Progenitor cell of endocrine pancreas (in vitro differentiated cells): ENCODE measurements around the gene SRP14. TPM values are rescaled to one million over a fixed set of nuclear protein-coding genes. Genes with fewer than 3 reads are reported as not detected.

ENCODE experiments used
- DNase-seq: peaks from one replicate; pipeline ENCODE4 v3.0.0; 2021; ENCODE audit warnings: low spot score; ENCODE audit not compliant: unreplicated experiment
- H3K27ac Mint-ChIP-seq: 2 replicates; pipeline ENCODE4 v1.8.0; 2021; ENCODE audit warnings: mild to moderate bottlenecking, moderate library complexity, mixed read lengths
- H3K27me3 Mint-ChIP-seq: 2 replicates; pipeline ENCODE4 v1.8.0; 2021; ENCODE audit warnings: mixed read lengths
- H3K36me3 Mint-ChIP-seq: 2 replicates; pipeline ENCODE4 v1.8.0; 2022; ENCODE audit warnings: mixed read lengths; ENCODE audit not compliant: insufficient read depth
- H3K4me1 Mint-ChIP-seq: 2 replicates; pipeline ENCODE4 v1.8.0; 2021; ENCODE audit warnings: low read depth, mixed read lengths
- H3K4me3 Mint-ChIP-seq: 2 replicates; pipeline ENCODE4 v1.8.0; 2021; ENCODE audit warnings: low read depth, mild to moderate bottlenecking, moderate library complexity, mixed read lengths
- H3K9me3 Mint-ChIP-seq: 2 replicates; pipeline ENCODE4 v1.8.0; 2021; ENCODE audit warnings: low read depth, mixed read lengths
- total RNA-seq: library from RNA; stranded (reverse); gene quantifications from 2 replicates; pipeline ENCODE4 v1.2.1, GENCODE V29; 2021
- TF ChIP-seq, protein P1 (sequence below): fragments of 200-600 bp; sonication (generic); IDR thresholded peaks from one replicate; pipeline ENCODE4 v1.5.0; 2021; ENCODE audit warnings: antibody characterized with exemption, mild to moderate bottlenecking; ENCODE audit not compliant: unreplicated experiment

The SRP14 gene
- total RNA-seq, 1 donor from 2014 or later = 282 TPM

GRCh38 chr15:39987821-39988220, 51.2 kb downstream of the SRP14 start:
- TF ChIP-seq, protein P1, sequence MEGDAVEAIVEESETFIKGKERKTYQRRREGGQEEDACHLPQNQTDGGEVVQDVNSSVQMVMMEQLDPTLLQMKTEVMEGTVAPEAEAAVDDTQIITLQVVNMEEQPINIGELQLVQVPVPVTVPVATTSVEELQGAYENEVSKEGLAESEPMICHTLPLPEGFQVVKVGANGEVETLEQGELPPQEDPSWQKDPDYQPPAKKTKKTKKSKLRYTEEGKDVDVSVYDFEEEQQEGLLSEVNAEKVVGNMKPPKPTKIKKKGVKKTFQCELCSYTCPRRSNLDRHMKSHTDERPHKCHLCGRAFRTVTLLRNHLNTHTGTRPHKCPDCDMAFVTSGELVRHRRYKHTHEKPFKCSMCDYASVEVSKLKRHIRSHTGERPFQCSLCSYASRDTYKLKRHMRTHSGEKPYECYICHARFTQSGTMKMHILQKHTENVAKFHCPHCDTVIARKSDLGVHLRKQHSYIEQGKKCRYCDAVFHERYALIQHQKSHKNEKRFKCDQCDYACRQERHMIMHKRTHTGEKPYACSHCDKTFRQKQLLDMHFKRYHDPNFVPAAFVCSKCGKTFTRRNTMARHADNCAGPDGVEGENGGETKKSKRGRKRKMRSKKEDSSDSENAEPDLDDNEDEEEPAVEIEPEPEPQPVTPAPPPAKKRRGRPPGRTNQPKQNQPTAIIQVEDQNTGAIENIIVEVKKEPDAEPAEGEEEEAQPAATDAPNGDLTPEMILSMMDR = no peak
- H3K27me3 Mint-ChIP-seq = no peaks in the 10 kb centered on the region
- no peak for DNase-seq
- H3K4me1 Mint-ChIP-seq = no peaks in the 10 kb centered on the region
- no peak overlapping the region for H3K4me3 Mint-ChIP-seq
- peaks cover 31% of the 10 kb centered on the region for H3K36me3 Mint-ChIP-seq
- H3K27ac Mint-ChIP-seq = no peak overlapping the region
- H3K9me3 Mint-ChIP-seq = peaks cover 9% of the 10 kb centered on the region

Other genes starting within 250 kb of the SRP14 start
- 1.0 and 1.1 TPM in 2 replicates for gene GPR176, start 118.9 kb downstream of the SRP14 start, total RNA-seq
- gene EIF2AK4, start 105.1 kb downstream of the SRP14 start, total RNA-seq = 39.9 and 41.6 TPM in 2 replicates
- gene BMF, start 69.7 kb upstream of the SRP14 start, total RNA-seq = 128 and 129 TPM in 2 replicates
- 40.1 and 42.6 TPM in 2 replicates for gene BUB1B, start 121.9 kb upstream of the SRP14 start, total RNA-seq
- 13.2 and 13.8 TPM in 2 replicates for gene PAK6, start 199.9 kb upstream of the SRP14 start, total RNA-seq
- gene ANKRD63, start 243.9 kb upstream of the SRP14 start, total RNA-seq = not detected in 2 replicates